ENCODE data around the gene SHC4. TPM values are rescaled to one million over a fixed set of nuclear protein-coding genes. Genes with fewer than 3 reads are reported as not detected.

The SHC4 gene, protein sequence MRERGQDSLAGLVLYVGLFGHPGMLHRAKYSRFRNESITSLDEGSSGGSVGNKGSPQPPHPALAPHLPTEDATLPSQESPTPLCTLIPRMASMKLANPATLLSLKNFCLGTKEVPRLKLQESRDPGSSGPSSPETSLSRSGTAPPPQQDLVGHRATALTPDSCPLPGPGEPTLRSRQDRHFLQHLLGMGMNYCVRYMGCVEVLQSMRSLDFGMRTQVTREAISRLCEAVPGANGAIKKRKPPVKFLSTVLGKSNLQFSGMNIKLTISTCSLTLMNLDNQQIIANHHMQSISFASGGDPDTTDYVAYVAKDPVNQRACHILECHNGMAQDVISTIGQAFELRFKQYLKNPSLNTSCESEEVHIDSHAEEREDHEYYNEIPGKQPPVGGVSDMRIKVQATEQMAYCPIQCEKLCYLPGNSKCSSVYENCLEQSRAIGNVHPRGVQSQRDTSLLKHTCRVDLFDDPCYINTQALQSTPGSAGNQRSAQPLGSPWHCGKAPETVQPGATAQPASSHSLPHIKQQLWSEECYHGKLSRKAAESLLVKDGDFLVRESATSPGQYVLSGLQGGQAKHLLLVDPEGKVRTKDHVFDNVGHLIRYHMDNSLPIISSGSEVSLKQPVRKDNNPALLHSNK
- polyA plus RNA-seq (2014; cell fraction: cytosol; rRNA removed), result 0.80 and 0.81 TPM in 2 replicates
- polyA plus RNA-seq (2014; cell fraction: nucleus; rRNA removed), result 0.99 and 1.8 TPM in 2 replicates

DNA sequence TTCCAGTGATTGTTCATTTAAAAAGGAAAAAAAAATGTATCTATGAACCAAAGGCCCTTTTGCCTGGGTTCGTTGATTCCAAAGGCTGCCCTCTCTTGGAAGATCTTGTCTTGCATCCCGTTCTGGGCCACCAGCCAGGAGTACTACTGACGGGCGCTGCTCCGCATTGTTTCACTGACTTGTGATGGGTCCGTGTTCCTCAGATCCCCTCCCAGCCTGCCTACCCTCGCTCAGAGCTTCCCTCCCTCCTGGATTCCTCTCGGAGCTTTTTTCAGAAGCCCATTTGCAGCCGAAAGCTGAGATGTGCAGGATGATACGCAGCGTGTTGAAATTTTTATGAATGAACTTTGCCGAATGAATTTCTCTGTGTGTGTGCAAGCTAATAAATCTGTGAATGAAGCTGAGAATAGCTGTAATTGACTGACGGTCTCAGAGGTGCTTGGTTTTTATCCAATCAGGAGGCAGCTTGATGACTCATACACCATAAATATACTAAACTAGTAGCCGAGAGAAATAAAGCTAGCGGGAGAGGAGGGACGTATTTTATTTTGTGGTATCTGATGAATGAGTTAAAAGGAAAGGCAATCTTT is at the start of gene SHC4:
Gene SHC4 (minus strand): TSS at position 396 of the 590 bp plus-strand sequence. CDS start 904 bp downstream, outside the sequence.
- DNase-seq (ENCODE audit: low spot score), result peak; percentile 57

DNA sequence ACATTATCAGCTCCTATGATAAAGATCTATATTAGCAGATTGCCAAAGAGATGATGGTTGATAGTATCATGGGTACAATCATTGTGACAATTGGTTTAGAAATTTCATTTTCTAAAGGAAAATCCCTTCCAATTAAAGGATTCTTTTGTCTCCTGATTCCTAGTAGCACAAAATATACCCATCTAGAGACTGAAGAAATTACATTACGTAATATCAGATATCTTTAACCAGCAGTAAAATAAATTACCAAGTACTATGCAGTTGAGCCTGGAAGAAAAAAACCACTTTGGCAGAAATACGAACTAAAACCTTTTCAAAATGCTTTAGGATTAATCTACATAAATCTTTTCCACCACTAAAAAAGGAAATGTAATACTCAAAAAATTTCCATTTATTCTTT is 35.6 kb upstream of the SHC4 start:
- DNase-seq (ENCODE audit: low spot score), result no peak

DNA sequence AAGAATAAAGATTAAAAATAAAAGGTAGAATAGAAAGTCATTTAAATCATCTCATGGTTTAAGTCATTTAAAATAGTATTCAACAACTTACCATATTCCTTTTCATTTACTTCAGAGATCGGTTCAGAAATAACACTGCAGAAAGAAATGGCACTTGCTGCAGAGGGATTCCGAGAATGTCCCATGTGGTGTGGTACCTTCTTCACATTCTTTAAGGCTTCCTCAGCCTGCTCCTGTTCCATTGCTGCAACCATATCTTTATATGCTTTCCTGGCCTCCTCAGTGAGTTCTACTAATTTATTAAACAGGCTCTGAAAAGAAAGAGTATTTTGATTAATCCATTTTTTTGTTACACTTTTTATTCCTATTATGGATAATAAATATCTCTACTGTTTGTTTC is 32.6 kb upstream of the SHC4 start:
- no peak for DNase-seq (ENCODE audit: low spot score)

DNA sequence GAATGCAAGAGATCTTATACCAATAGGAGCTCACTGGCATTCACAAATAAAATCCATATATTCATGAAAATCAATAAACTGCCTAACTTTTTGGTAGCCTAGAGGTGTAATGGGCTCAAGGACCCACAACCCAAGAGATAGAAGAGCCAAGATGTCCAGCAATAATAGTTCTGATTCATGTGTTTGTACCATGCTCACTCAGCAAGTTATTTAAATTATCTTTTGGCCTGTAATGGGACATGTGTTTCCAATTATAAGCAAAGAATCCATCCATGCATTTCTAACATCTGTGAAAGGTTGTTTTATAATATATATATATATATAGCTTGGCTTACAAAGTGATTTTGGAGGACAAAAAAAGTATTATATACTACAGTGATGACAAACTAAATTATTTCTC is 29.7 kb upstream of the SHC4 start:
- no peak for DNase-seq (ENCODE audit: low spot score)

DNA sequence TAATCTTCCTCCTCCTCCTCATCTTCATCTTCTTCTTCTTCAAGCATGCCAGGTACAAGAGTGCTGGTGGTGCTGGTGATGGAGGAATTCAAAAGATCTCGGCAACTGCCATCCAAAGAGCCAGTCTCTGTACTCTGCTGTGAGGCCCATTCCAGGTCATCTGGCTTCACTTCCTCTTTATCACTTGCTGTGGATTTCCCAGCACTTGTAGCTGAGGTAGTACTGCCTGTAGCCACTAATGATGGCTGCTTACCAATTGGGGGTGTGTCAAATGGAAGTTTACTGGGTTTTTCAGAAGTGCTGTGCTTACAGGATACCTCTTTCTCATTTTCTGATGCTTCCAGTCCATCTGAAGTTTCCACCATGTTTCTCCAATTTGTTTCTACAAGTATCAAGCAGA is 28.8 kb upstream of the SHC4 start:
- no peak for DNase-seq (ENCODE audit: low spot score)

DNA sequence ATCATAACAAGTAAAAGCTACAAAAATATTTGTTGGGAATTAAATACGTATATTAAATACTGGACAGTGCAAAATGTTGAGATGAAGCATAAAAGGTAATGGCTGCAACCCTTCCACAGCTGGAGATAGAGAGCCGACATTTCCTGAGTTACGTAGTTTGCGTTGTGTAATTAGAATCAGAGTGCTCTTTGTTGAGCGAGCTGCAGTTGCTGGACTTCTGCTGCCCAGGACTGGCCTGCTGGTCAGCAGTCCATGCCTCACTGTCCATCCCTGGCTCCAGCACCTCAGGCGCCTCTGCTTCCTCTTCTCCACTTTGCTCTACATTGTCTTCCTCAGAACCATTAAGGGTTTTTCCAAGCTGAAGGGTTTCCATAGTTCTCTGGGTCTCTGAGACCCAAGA is 28.4 kb upstream of the SHC4 start:
- no peak for DNase-seq (ENCODE audit: low spot score)

DNA sequence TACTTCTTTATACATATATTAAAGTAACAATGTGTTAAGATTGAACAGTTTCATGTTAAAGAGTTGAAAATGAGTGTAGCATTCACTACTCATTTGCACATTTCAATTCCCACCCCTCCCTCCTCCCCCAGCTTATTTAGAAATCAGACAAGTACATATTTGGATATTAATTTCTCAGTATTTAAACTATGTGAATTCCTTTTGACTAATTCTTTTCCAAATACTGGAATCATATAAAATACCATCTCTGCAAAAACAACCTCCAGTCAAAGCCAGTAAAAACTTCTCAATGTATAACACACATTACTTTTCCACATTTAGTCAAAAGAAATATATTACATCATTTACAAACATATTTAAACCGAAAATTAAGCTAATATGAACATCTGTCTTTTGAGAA is 25.5 kb upstream of the SHC4 start:
- DNase-seq (ENCODE audit: low spot score), result no peak

DNA sequence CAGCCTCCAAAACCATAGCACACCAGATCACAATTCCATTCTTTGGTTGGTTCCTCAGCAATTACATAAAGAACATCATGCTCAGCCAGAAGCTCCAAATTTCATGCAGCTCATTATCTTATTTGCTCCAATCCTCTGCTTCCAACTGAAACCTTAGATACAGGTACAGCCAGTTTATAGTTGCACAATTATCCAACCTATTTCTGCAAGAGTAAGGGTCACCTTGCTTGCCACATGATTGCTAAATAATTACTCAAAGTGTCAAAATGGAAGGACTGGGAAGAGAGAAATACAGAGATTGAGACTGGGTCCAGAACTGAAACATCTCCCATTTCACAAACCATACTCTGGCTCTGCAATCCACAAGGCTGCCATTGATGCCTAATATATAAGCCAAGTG is 23.4 kb upstream of the SHC4 start:
- no peak for DNase-seq (ENCODE audit: low spot score)

DNA sequence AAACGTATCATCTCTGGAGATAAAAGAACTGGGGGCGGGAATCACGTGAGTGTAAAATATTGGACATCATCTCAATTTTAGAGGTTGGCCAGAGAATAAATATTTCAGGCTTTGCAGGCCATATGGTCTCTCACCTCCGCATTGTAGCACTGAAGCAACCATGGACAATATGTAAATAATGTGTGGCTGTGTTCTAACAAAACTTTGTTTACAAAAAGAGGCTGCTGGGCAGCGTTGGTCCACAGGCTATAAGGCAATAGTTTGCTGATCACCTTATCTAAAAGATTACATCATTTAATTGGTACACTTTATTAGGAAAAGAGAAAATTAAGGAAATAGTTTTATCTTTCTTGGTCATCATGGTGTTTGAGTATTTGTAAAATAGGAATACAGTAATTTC is 22.5 kb upstream of the SHC4 start:
- DNase-seq (ENCODE audit: low spot score), result no peak

DNA sequence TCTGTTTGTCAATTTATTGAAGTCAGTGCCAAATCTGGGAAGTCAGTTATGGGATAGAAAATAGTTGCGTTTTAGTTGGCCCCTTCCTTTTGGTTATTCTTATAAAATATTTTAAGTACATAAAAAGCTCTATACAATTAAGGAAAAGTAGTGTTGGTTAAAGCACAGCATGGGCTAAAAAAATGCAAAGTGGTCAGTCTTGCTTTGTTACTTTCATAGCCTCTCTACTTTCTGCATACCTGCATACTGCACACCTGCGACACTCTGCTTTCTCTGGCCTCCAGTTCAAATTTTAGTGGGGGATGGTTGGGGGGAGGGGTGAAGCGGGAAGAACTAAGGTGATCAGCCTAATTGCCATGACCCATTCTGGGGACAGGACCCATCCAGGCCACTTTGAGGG is 21.8 kb upstream of the SHC4 start:
- DNase-seq (ENCODE audit: low spot score), result no peak

DNA sequence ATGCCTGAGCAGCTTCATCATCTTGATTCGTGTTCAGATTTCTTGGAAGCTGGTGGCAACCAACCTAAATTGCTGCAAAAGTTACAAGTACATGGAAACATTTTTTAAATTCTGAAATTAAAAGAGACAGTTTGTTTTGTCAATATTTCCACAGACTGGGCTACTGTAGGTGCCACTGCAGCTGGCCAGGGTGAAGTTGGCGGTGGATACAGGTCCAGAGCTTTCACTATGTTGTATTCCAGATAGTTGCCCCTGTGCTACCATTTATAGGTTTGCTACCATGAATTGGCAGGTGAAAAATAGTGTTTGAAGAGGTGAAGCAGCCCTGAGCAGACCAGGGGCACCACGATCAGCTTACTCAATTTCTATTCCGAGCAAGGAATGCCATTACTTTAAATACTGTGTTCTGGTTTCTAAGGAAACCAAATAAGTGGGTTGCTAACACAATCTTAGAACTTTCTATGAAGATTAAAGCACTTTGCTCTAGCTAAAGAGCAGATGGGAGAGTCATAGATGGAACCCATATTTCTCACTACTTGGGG is 21.2 kb upstream of the SHC4 start:
- no peak for DNase-seq (ENCODE audit: low spot score)

DNA sequence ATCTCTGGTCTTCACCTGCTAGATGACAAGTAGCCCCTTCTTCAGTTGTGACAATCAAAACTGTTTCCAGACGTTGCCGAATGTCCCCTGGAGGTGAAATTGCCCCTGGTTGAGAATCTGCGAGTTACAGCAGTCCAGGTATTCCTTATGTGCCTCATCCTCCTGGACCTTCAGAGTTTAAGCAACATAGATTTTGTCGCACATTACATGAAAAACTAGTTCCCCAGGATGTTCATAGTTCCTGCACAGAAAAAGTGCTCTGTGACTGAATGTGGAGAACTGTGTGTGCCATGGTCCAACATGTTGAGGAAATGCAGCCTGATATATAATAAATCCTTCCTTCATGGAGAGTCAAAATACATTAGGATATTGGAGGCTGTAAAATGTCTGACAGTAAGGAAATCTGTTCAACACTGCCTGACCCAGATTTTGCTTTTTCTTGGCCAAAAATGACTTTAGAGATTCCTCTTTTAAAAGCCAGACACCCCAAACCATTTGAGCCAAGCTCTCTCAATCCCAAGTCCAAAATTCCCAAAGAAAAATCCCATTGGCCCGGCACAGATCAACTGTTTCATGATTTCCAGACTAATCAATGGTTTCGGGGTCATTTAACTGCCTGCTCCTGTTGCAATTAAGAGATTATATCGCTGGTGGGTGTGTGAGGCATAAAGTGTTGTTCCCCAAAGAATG is 20.4 kb upstream of the SHC4 start:
- DNase-seq (ENCODE audit: low spot score), result no peak

DNA sequence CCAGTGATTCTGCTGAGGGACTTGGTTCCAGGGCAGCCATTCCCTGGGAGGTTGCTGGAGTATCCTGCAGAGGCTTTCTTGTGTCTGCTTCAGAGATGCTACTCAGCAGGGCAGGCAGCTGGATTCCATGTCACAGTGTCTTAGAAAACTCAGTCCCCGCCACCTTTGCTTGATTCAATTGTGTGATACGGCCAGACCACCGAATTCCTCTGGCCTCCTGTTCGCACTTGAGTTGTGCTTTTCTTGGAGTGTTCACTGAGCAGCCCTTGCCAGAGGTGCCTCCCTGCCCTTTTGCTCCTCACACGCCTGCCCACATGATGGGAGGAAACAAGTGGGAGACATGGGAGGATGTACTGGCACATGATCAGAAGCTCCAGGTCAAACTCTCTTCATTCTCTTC is 19.6 kb upstream of the SHC4 start:
- no peak for DNase-seq (ENCODE audit: low spot score)

DNA sequence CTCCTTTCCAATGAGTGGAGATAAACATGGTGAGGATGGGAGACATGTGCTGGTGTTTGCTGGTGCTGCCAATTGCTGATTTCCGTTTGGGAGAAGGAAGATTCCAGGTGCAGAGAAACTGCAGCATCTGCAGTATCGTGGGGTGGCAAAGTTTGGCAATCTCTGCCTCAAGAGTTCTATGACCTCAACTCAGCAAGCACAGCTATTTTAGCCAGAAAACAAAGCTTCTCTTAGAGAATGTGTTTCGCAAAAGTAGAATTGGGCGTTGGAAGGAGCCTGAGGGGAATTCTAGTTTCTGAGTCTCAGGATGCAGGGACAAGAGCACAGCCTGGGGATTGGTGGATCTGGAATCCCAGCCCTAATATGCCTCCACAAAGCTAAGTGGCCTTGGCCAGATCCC is 18.2 kb upstream of the SHC4 start:
- no peak for DNase-seq (ENCODE audit: low spot score)

DNA sequence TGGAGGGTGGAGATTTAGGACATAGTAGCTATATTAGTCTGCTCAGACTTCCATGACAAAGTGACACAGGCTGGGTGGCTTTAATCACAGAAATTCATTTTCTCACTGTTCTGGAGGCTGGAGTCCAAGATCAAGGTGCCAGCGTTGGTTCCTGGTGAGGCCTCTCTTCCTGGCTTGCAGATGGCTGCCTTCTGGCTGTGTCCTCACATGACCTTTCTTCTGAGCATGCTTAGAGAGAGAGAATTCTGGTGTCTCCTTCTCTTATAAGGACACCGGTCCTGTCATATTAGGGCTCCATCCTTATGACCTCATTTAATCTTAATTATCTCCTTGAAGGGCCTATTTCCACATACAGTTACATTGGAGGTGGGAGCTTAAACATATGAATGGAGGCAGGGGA is 14.9 kb upstream of the SHC4 start:
- DNase-seq (ENCODE audit: low spot score), result peak; percentile 32

DNA sequence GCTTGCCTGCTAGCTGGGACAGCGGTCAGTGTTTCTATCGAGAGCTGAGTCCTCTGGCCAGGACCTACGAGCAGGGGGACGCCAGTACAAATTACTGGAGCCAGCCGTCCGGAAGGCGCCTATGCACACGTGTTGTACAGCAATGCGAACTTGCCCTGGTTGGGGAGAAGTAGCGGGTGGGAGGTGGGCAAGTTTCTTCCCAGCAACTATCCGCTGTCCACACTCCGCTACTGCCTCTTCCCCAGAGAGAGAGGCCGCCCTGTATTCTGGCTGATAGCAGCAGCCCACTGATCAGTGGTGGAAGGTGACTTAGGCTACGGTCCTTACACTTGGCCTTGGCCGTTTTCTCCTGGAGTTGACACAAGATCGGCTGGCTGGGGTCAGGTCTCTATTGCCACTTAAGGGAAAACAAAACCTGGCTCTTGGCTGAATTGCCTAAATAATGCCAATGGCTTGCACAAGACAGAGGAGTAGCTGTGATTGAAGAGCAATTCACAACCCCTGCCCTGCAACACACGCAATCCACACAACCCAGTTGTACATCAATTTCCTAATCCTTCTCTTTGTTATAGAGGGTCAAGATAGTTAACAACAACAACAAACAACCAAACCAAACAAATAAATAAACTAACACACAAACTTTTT is 12.8 kb upstream of the SHC4 start:
- DNase-seq (ENCODE audit: low spot score), result no peak

DNA sequence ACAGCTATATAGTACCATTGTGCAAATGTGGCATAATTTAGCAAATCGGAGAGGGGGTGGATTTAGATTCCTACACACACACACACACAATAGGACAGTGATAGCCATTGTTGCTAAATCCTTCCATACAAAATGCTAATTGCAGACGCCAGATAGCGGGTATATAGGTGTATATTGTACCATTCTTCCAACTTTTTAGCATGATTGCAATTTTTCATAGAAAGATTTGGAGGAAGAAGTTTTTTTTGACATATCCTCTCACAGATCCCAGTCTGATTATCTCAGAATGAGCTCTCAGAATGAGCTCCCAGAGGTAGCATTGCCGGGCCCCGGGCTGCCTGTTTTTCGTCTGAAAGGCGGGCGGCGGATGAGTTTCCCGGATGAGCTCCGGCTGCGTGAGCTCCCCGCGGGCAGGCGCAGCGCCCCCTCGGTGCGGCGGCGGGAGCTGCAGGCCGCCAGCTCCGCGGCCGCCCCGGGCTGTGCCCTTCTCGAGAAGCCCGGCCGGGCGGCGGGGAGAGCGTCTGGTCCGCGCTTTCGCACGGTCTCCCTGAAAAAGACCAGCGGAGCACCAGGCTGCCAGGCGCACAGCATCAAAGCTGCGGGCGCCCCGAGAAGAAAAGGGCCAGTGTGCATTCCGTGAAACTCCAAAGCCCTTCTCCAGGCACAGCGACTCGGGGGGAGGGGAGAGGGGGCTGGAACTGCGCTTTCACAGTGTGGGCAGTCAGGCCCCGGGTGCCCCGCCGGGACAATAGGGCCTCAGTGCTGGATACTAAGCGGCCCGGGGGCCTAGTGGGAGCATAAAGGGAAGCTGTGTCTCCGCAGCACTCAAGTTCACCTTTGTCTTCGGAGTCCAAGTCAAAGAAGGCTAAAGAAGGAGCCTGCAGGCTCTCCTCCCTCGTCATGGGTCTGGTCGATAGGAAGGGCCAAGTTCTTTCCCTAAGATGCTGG is 12.0 kb upstream of the SHC4 start:
- DNase-seq (ENCODE audit: low spot score), result peak; percentile 86

DNA sequence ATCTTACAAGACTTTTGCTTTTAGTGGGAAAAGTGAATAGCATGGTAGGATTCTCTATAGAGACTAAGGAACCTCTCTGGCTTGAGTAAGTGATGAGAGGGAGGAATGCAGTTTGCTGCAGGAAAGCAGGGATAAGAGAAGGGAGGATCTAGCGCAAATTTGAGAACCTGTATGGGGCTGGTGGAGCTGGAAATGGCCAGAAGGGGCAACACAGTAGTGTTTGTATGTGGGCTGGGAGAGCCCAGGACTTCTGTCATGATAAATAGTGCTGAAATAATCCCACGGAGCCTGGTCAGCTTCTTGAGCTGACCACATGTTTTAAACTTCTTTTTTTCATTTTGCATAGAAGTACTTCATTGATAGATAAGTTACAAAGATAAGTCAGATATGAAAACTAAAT is 11.2 kb upstream of the SHC4 start:
- peak; percentile 48 for DNase-seq (ENCODE audit: low spot score)

DNA sequence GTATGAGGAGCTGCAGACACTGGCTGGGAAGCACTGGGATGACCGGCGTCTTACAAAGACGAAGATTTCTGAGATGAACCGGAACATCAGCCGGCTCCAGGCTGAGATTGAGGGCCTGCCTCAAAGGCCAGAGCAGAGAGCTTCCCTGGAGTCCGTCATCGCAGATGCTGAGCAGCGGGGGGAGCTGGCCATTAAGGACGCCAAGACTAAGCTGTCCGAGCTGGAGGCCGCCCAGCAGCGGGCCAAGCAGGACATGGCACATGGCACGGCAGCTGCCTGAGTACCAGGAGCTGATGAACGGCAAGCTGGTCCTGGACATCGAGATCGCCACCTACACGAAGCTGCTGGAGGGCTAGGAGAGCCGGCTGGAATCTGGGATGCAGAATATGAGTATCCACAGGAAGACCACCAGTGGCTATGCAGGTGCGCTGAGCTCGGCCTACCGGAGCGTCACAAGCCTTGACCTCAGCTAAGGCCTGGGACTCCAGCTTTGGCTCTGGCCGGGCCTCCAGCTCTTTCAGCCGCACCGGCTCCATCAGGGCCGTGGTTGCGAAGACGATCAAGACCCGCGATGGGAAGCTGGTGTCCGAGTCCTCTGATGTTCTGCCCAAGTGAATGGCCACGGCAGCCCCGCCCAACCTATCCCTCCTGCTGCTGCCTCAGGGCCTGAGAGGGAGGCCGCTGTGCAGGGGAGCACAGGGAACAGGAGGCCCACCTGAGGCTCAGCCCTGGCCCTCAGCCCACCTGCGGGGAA is 9.2 kb upstream of the SHC4 start:
- no peak for DNase-seq (ENCODE audit: low spot score)
